Urothelium cell line (cell line): ENCODE data around the gene PCSK2.
A peak's percentile ranks its signal among the peaks of the same experiment; 100 is the strongest.

Experiments used
- DNase-seq: peaks from one replicate; pipeline ENCODE4 v3.0.0; 2011; ENCODE audit warnings: low spot score, mixed read lengths
- FAIRE-seq: peaks from 2 replicates; lab custom pipeline; 2011; peaks lifted over from hg19 to GRCh38; lab: Jason Lieb, UNC

Gene PCSK2

DNA sequence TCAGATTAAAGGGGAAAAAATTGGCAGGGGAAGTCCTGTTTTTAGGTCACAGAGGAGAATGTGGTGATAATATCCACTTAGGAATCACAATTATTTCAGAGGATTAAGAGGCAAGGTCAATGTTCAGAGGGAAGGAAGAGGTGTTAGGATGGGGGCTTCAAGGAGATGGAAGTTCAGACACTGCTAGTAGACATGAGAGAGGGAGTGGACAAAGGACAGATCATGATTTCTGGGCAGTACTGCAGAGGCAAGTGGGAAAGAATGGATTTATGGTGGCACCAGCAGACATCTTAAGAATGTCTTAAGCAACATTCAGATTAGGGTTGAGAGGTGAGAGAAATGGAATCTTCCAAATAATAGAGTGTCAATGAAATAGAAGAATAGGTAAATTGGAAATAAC lies 9.9 kb downstream of the PCSK2 start:
- FAIRE-seq = no peak
- DNase-seq = no peak

DNA sequence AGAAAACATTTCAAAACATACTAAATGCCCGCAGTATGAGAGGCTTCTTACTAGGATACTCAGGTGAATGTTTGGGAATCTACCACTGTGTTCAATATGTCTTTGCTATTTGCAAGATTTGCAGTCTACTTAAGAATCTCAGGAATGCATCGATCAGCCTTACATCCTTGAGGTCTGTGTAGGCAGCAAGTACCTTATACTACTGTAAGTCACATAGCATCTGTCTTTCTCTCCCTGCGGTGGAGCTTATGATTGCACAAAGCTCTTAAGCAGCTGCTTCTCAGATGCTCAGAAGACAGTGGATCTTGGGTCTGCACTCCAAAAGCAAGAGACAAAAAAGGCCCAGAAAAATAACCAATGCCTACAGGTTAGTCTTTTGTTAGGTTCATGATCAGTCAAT lies 21.4 kb downstream of the PCSK2 start:
- no peak for FAIRE-seq
- no peak for DNase-seq

DNA sequence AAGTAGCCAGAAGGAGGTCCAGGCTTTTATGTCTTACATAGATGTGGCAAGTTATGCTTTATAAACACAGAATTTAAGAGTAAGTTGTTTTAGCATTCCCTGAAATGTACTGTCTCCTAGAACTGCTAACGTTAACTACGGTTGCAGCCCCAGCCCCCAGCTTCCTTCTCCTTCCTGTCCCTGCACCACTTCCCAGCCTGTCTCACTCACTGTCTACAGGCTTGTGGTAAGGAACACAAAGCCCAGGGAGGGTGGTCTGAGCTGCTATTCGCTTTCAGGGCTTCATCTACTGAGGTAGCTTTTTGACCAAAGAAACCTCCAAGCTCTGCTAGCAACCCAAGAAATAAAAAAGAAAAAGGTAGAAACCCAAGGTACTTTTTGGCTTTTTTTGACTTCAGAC lies 35.9 kb downstream of the PCSK2 start:
- no peak for FAIRE-seq
- no peak for DNase-seq

DNA sequence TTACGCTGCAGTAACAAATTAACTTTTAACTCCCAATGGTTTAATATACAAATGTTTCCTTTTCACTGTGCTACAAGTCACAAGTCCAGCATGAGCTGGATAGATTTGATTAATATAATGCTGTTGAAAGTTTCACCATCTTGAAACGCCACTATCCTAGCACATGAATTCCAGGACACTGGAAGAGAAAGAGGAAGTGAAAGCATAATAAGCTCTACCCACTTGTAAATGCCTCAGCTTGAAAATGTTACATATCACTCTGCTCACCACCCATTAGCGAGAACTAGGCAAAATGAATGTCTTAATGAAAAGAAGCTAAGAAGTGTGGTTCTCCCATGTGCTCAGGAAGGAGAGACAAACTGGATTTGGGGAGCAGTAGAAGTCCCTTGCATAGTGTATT lies 46.9 kb downstream of the PCSK2 start:
- FAIRE-seq (no peak), DNase-seq (no peak)

DNA sequence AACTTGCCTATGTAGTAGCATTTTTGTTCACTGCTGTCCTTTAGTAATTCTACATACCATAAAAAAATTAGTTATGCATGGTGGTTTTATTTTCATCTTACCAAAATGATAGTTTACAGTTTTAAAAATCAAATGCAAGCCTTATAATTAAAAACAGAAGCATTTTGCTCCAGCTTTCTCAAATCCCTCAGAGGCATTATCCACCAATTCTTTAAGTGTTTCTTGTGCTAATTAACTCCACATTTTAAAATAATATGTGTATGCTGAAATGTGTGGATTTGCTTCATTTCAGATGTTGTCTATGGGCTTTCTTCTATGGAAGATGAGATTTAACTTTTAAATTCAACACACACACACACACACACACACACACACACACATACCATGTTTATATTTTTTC lies 49.3 kb downstream of the PCSK2 start:
- DNase-seq (no peak), FAIRE-seq (no peak)

DNA sequence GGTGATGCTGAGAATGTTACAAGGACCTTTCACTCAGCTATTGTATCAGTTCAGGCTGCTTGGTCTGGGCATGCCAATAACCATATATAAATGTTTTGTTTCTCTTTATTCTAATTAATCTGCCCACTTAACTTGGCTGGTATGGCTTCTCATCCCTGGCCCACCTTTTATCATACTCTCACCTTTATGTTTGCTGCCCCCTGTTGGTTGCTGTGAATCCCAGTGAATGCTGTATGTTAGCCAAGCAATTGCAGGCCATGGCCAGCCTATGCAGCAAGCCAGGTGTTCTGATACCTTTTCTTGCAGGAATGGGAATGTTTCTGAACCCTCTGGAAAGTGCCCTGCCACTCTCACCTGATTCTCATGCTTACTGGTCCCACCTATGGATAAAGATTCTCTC lies 54.6 kb downstream of the PCSK2 start:
- DNase-seq = peak; percentile 23
- no peak for FAIRE-seq

DNA sequence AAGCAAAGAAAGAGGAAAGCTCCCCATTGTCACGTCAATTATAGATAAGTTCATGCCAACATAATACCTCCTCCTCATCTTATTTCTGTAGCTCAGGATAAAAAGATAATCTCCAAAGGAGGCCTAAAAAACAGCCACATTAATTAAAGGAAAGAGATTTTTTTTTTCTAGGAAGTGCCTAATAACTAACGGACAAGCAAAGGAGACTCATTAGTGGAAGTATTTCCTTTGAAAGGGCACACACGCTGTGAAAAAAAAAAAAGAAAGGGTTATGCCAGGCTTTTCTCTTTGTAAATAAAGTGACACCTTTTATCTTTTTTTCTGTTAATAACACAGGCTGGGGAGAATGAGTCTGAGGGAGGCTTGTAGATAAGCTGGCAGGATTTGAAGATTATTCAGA lies 55.7 kb downstream of the PCSK2 start:
- DNase-seq = no peak

DNA sequence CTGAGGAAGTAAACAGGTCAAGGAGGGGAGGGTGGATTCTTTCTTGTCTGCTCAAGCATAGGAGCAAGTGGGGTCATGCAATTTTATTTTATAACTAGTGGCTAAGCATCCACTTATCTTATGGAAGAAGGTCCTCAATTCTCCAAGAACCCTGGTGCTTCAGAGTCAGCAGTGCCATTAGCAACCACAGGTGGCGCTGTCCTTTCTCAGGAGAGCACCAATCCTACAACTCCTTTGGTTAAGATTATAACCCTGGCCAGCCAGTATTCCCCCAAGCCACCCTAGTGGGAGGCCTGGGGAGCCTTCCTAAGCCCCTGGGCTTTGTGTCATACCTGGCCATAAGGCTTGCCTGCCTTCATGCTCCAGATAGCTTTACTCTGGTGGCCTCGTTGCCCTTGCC lies 60.7 kb downstream of the PCSK2 start:
- DNase-seq (no peak), FAIRE-seq (no peak)

More for the DNA sequence above, 55.7 kb downstream of the PCSK2 start:
- no peak for FAIRE-seq

DNA sequence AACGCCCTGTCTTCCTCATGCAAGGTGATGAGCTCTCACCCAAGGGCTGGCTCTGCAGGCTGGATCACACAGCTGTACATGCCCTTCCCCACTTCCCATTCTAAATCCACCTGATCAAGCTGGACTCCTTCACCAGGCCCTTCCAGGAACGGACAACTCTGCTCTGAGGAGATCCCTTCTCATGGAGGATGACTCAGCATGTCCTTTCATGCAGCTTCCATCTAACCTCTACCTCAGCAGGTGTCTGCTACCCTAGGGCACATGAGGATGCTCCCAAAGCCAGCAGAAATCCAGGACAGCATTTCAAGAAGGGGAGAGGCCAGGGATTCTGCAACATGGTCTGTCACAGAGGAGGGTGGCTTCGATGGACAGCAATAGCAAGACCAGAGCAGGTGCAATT lies 61.2 kb downstream of the PCSK2 start:
- no peak for DNase-seq
- FAIRE-seq = no peak

DNA sequence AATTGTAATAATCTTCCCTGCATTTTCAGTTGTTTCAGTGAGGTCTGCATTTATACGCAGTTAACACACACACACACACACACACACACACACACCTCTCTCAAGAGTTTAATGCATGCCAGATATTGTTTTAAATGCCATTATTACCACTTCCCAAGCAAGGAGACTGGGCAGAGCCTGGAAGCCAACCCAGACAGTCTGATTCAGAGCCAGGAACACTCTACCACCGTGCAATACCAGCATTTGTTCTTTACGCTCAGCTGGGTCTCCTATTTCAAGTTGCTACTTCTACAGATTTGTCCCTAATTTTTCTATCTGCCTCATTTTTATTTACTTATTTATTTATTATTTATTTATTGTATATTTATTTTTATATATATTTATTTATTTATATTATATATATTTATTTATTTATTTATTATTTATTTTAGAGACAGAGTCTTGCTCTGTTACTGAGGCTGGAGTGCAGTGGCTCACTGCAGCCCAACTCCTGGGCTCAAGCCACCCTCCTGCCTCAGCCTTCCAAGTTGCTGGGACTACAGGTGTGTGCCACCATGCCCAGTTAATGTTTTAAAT lies 68.4 kb downstream of the PCSK2 start:
- FAIRE-seq (no peak), DNase-seq (no peak)

DNA sequence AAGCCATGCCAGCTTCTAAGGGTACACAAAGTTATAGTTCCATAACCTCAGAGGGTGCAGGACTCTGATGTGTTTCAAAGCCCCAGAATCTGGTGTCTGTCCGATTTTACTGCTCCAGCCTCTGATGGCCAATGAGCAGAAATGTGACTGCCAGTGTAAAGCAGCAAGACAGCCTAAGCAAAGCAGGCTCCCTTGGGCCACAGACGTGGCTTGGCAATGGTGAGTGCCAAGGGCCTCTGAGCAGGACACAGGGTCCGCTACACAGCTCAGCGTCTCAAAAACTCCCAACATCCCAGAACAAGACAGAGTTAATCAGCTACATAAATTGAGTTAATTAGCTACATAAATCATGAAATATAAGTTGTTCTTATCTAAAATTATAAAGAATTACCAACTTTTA lies 69.2 kb downstream of the PCSK2 start:
- DNase-seq (no peak), FAIRE-seq (no peak)

DNA sequence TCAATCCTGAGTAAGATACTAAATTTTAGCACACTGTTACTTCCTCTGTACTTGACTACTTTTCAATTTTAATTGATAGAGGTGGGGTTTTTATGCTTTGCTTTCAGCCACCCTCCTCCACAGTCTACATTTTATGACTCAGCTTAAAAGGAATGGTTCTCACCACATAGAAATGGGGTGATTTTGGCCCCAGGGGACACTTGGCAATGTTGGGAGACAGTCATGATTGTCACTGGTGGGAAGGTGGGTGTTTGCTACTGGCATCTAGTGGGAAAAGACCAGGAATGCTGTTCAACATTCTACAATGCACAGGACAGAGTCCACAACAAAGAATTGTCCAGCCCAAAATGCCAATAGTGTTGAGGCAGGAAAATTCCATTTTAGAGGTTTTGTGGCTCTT lies 71.3 kb downstream of the PCSK2 start:
- DNase-seq (peak; percentile 14), FAIRE-seq (no peak)

DNA sequence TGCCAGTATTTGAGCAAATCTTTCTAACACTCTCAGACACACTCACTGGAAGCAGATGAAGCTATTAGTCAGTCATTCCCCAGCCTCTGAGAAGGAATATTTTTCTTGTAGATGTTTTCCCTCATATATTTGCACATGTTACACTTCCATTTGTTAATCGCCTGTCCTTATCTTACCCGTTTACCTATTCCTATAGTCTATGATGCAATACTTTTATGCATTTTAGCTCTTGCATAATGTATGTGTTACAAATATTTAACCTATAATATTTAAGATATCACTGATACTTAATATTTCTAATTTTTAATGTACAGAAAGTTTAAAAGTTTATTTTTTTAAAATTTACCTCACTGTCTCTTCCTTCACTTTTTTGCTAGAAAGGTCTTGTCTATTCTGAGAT lies 71.9 kb downstream of the PCSK2 start:
- DNase-seq (no peak), FAIRE-seq (no peak)

DNA sequence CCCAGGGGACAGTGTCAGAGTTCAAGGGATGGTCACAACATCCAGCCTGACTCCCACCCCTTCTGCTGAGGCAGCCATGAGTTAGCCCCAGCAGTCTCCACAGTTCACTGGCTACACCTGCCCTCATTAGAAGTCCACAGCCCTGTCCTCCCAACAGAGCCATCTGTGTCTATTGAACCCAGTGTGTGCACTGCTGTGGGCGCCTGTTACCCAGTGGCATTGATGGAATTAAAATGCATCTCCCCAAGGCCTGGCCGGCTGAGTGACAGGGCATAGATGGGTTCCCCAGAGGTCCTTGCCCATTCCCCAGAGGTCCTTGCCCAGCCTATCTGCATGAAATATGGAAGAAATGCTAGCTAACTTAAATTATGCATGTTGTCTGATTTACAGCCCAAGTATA lies 73.3 kb downstream of the PCSK2 start:
- DNase-seq (no peak), FAIRE-seq (no peak)

DNA sequence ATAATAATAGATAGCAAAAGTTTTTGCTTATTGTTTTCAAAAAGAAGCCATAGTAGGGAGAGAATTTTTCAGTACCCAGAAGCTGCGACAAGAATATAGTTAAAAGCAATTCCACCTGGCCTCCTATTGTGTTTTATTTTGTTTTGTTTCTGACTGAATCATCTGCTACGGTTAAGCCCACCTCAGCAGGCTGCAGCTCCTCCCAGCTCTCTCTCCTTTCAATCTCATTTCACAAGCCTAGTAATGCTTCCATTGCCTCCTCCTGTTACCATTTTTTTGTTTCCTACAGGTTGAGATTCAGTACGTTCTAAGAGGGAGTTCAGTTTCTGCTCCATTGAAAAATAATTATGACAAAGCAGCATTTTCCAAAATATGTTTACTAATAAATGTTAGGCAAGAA lies 77.9 kb downstream of the PCSK2 start:
- FAIRE-seq (no peak), DNase-seq (no peak)

DNA sequence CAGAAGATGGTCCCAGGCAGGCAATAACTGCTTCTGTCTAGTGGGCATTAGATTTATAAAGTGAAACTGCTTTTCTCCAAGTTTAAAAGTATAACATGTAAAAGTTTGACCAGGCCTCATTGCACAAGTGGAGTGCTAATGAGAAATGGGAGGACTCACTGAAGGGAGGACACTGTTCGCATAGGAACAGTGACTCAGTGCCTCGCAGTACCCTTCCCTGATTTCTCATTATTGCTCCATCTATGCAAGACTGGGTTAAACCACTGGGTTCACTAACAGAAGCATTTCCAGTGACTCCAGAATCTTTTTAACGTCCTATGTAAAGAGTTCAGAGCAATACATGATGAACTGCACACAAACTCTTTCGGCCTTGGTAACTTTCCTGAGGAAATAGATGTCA lies 79.6 kb downstream of the PCSK2 start:
- DNase-seq (no peak), FAIRE-seq (no peak)

DNA sequence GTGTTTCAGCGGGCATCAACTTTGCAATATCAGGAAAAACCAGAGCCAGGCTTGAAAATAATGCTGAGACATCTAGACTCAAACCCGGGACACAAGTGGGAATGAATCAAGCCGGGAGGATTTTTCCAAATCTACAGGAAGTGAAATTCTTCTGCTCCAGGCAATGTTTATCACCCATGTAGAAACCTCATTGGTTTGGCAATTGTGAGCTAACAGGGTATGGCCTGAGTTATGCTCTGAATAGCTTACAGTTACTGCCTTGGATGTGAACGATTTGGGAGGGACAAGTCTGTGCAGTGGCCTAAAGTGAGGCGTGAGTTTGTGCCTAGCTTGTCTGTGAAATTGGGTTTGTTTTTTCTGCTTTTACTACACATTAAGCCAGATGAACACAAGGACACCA lies 87.4 kb downstream of the PCSK2 start:
- DNase-seq (no peak), FAIRE-seq (no peak)

DNA sequence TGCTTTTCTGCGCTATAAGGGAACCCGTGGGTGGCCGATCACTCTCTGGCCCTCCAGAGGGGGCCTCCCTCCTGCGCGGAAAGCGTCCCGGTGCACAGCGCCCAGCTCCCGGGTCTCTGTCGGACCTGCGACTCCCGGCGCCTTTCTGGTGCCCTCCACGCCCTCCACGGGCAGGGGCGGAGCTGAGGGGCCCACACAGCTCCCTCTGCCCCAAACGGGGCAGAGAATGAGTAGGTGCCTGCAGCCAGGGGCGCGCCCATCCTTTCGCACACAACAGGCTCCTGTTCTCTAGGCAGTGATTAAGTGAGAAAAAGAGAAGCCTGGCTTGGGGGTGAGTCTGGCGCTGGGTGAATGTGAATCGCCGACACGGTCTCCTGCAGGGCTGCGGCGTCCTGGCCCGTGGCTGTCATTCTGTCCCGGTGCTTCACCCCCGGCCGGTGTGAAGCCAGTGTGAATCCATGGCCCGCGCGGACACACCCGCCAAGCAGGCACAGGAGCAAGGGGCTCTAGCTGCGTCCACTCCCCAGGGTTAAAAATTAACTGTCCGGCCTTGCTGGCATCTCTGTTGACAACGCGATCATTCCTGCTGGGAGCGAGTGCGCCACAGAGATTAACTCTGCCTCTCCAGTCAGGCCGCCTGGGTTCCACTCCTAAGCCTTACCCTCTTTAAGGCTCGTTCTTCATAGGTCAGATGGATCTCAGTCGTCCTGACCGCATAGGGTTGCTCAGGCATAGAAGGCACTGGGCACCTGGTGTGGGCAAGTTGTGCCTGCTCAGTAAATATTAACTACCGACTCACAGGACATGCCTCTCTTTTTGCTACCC lies 88.8 kb downstream of the PCSK2 start:
- no peak for FAIRE-seq

DNA sequence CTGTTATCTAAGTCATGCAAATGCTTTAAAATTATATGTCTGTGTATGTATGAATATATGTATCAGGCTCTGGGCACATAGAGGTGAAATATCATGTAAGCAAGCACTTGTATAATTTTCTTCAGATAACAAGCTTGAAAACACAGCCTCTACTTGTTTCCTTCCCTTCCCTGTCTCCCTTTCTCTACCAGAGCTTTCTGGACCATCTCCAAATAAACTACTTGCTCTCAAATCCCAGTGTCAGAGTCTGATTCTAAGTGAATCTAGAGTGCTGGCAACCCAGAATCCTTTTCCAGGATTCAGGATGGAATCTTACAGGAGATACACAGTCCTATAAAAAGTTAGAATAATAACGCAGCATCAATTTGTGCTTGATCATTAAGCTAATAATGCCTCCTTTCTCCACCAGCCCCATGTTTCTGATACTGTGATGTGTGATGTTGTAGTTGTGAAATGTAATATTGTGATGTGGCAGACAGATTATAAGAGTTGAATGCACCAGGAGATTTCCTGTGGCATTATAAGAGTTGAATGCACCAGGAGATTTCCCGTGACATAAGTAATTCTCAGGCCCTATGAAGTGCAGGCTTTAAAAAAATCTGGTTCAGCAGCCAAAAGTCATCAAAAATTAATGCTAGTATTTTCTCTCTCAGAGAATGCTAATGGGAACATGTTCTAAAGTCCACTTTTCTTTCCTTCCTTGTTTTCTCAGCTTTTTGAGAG lies 89.6 kb downstream of the PCSK2 start:
- no peak for DNase-seq

More for the DNA sequence above, 88.8 kb downstream of the PCSK2 start:
- DNase-seq = no peak

DNA sequence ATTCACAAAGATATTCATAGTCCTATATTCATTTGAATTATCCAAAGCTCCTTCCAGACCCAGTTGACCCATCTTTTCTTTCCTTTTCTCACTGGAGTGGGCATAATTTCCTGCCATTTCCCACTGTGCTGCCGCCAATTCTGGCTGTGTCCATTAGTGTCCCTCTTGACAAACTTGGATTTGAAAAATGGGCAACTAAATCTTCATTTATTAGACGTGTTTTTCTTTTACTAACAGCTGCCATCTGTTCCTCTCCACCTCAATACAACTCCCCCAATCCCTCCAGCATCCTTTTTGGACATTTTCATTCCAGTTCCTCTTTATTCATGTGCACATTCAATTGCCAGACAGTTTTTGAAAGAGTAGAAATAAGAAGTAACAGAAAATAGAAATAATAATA lies 90.5 kb downstream of the PCSK2 start:
- no peak for FAIRE-seq
- DNase-seq = no peak

More for the DNA sequence above, 89.6 kb downstream of the PCSK2 start:
- no peak for FAIRE-seq

DNA sequence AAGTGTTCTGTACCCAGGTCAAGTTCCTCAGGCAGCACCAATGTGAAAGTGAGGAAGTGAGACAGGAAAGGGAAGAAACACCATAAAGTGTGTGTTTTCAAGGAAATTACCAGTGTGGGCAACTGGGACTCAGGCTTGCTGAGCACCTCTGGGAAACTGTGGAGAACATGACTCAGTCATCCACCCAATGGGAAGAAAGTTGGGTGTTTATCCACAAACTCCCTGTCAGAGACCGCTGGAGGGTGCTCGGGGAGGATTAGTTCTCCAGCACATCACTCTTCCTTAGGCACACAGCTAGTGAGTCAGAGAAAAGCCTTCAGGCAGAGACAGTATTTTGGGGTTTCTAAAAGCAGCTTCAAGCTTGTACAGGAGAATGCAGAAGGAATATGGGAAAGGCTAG lies 93.6 kb downstream of the PCSK2 start:
- no peak for FAIRE-seq

DNA sequence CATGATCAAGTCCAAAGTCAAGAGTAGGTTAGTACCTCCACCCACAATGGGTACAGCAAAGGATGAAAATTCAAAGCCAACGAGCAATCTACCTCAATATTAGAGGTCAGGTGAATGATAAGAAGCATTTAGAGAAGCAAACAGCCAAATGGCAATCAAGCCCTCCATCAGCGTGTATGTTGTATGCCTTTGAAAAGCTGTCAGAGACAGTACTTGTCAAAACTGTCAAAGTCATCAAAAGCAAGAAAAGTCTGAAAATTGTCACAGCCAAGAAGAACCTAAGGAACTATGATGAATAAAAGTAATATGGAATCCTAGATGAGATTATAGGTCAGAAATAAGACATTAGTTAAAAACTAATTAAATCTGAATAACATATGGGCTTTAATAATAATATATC lies 99.3 kb downstream of the PCSK2 start:
- DNase-seq (no peak), FAIRE-seq (no peak)

More for the DNA sequence above, 93.6 kb downstream of the PCSK2 start:
- no peak for DNase-seq
